ENCODE measurements around the gene NUDT5. TPM values are rescaled to one million over a fixed set of nuclear protein-coding genes. Genes with fewer than 3 reads are reported as not detected.

Gene NUDT5
- 62.6 and 91.8 TPM in 2 replicates for total RNA-seq

DNA sequence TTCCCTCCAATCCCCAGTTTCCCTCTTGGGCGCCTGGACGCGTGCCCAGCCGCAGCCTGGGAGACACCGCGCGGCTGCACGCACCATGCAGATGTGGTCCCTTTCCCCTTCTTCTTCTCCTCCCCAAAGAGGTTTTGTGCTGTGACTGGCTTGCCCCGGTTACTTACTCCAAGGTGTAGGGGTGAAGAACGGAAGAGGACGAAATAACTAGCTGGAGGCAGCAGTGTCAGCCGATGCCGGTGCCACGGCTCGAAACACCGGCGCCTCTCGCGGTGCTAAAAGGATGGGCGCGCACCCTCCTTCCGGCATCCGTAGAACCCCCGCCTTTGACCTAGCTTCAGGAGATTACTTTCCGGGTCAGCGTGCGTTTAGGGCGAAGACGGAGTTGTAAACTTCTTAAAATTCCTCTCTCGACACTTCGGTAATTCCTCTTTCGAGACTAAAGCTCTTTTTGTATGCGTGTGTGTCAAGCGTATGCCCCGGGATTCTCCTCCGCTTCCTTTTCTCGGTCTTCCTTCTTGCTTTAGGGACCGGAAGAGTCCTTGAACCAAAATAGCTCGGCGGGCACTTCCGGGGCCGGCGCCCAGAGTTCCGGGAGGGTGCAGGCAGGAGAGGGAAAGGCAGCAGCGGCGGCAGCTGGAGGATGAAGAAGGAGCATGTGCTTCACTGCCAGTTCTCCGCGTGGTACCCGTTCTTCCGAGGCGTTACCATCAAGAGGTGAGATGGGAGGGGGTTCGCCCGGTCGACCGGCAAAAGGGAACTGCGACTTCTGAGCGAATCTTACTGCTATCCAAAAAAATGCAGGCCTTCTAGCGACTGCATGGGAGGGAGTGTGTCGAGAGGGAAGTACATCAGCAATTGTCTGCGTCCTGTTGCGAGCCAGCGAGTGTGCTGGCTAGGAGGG, at the start of gene NUDT5, which contains the start of gene CDC123:
Gene NUDT5, minus strand, starts transcription at position 289 of the 904 bp plus-strand sequence. CDS start 9,600 bp downstream, outside the sequence.
Gene CDC123, plus strand, starts transcription at position 586 of the 904 bp plus-strand sequence. Its CDS starts 58 bp downstream, at position 644.

DNA sequence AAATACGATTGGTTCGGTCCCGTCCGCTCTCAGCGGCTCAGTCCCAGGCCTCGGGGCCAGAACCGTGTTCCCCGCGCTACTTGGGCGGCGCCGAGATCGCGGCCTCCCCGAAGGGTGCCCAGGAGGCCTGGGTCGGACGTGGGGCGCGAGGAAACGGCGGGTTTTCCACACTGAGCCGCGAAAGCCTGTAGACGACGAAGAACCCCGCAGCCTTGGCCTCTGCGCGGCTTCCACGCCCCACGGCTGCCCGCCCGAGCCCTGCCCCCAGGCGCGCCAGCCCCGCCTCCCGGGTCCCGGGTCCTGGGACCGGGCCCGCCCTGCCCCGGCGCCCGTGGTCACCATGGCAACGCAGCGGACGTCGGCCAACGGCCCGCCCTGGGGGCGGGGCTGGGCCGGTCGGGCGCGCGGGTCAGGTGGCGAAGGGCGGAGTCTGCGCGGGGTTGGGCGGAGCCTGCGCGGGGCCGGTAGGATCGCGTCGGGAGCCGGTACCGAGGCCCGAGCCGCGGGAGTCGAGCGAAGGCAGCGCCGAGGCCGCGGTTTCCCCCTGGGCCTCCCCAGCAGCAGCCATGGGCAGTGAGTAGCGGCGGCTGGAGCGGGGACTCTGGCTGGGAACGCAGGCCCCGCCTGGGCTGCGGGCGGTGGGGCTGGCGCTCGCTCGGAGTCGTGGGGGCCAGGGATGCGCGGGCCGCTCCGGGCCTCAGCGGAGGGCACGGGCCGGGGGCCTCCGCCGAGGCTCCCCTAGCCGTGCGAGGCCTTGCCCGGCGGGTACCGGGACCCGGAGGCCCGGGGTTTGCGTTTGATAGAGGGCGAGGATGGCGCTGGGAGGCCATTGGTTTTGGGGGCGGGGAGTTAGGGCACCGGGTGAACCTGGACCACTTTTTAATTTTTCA, 66.2 kb downstream of the NUDT5 start, which contains the start of gene SEC61A2:
Gene SEC61A2, plus strand, starts transcription at position 456 of the 890 bp plus-strand sequence. Its CDS starts 111 bp downstream, at position 567.

Other genes starting within 250 kb of the NUDT5 start
- gene UPF2, start 153.1 kb downstream of the NUDT5 start, total RNA-seq, result 8.6 and 12.6 TPM in 2 replicates
- gene DHTKD1, start 126.9 kb downstream of the NUDT5 start, total RNA-seq, result 11.5 and 20.6 TPM in 2 replicates
- 4.4 and 6.3 TPM in 2 replicates for gene SEC61A2, start 66.2 kb downstream of the NUDT5 start, total RNA-seq
- gene CDC123, start 297 bp upstream of the NUDT5 start, total RNA-seq, result 120 and 121 TPM in 2 replicates
- gene CAMK1D, start 153.7 kb upstream of the NUDT5 start, total RNA-seq, result 0.58 and 1.2 TPM in 2 replicates

All from myometrial cell (primary cell).